Measurements from ENCODE around the gene OGFOD2. TPM values are rescaled to one million over a fixed set of nuclear protein-coding genes. Genes with fewer than 3 reads are reported as not detected.
"Not testable (repeated sequence)": the region's sequence is repeated elsewhere in the genome, so short reads cannot be mapped to it uniquely, and the experiment has no call there.

The OGFOD2 gene
- polyA plus RNA-seq, 10 donors, result 8.5 to 14.1 (median 9.6) TPM

DNA sequence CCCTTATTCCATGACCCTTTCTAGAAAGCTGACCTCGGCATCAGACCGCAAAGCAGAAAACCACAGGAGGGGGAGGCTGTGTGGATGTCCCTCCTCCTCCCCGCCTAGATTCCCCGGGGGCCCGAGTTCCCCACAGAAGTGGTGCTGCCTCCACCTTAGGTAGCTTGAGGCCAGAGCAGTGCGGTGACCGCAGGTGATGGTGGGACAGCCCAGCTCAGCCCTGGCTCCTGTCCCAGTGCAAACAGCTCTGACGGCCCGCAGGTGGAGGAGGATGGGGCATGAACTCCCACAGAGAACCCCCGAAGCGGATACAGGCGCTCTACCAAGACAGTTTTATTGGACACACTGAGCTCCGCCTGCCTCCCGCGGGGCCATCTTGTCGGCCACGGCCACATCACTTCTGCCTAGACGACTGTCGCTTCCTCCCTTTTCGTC, 25.0 kb downstream of the OGFOD2 start:
- no peak for DNase-seq

DNA sequence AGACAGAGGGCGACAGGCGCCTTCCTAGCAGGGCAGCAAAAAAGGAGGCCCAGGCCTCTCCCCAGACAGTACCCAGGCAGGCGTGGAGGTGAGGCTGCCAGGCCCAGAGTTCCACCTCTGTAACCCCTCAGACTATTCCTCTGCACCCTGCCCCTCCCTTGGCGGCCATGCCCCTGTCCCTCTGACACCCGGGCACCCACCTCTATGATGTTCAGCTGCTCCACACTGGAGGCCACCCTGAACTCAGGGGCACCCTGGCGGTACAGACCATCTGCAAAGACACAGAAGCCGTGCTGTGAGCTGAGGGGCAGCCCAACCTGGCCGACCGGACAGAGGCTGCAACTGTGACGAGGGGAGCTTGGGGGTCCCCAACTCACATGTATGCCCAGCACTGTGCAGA, 25.5 kb downstream of the OGFOD2 start:
- no peak for DNase-seq

DNA sequence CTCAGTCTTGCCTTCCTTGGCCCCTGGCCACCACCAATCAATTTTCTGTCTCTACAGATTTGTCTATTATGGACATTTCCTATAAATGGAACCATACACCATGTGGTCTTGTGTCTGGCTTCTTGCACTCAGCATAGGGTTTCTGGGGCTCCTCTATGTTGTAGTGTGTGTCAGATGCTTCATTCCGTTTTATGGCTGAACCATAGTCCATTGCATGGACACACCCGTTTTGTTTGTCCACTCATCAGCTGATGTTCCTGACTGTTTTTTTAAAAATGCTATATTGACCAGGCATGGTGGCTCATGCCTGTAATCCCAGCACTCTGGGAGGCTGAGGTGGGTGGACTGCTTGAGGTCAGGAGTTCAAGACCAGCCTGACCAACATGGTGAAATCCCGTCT, 26.4 kb downstream of the OGFOD2 start:
- DNase-seq, result no peak

DNA sequence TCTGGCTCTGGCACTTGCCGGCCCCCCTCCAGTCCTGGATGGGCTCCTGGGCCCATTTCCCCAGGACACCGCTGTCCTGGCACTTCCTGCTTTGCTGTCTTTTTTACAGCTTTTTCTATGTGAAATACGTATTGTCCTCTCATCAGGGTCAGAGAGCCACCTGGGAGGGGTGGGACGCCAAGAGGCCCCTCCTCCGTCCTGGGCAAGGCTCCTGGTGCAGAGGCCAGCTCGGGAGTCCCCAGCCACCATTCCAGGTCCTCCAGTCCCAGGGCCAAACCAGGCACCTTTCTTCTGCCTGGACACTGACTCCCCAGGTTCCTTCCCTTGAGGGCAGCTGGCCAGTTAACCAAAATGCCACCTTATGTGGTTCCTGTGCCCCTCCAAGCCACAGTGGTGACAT, 28.2 kb downstream of the OGFOD2 start:
- DNase-seq, result no peak

DNA sequence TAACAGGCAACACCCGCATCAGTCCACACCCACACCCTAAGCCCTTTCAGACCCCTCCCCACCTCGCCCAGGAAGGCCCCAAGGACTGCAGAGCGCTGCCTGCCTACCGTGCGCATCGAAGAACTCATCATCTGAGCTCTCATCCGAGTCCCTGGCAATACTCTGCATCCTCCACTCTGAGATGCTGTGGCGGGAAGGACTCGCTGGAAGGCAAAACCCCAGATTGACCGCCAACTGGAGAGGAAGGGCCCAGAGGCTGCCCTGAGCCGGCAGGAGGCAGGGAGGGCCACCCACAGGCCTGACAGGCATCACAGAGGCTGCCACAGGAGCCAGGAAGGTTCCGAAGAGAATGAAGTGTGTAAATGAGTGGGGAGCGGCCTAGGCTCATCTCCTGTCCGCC, 29.2 kb downstream of the OGFOD2 start:
- no peak for DNase-seq

DNA sequence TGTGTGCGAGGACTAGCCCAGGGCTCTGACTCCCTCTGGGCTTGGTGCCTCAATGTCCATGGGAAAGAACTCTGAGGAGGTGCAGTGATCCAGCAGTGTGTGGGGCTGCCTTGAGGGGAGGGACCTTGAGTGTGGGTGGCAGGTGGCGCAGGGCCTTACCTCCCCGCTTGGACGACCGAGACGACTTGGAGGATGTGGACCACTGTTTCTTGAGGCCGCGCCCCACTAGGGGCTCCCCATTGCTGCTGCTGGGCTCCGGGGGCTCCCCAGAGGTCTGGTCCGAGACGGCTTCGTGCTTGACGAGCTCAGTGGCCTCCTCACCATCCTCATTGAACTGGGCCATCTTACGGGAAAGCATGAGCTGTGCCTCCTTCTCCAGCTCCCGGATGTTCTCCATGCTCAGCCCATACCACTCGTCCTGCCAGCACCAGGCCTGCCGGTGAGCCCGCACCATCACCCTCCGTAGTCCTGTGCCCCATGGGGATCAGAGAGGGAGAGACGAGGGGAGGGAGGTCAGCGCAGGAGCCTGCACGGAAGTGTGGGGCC, 30.1 kb downstream of the OGFOD2 start:
- DNase-seq, result no peak

DNA sequence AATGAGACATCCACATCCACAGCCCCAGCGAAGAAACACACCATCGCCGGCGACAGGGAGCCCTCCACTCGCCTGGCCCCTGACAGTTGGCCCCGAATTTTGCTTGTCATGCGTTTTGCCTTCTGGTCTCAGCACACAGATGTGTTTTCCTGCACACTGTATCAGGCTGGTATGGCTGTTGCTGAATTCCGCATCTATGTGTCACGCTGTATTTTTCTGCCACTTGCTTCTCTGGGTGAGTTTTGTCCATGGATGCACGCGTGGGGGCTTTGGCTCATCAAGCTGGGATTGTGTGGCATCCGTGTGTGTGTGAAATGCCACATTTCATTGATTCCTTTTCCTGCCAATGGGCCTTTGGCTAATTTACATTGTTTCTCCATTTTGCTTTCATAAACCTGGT, 31.9 kb downstream of the OGFOD2 start:
- no peak for DNase-seq

DNA sequence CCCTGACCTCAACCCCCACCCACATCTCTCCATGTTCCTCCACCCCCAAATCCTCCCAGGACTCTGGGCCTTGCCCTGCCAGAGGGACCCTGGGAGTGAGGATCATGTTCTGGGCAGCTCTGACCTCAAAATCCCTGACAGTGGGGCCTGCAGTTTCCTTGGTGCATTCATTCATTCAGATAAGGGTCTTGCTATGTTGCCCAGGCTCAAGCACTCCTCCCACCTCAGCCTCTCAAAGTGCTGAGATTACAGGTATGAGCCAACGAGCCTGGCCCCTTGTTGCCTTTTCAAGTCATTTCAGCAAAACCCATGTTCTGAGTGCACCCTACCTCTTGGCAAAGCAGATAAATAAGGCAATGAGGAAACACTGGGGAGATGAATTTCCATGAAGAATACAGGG, 35.1 kb downstream of the OGFOD2 start:
- DNase-seq, result no peak

DNA sequence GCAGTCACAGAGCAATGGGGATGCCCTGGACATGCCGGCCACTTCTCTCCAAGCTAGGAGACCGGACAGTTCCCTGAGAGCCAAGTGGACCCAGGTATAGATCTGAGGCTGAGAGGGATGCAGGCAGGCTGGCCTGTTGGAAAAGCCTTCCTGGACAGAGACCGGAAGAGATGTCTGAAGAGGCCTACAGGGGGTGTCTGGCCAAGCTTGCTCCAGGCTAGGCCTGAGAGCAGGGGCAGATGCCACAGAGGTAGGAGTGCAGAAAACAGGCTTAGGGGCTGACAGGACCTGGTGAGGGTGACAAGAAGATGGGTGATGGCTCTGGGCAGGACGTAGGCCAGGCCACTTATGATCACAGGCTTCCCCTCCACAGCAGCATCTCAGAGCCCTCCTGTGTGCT, 35.6 kb downstream of the OGFOD2 start:
- no peak for DNase-seq

DNA sequence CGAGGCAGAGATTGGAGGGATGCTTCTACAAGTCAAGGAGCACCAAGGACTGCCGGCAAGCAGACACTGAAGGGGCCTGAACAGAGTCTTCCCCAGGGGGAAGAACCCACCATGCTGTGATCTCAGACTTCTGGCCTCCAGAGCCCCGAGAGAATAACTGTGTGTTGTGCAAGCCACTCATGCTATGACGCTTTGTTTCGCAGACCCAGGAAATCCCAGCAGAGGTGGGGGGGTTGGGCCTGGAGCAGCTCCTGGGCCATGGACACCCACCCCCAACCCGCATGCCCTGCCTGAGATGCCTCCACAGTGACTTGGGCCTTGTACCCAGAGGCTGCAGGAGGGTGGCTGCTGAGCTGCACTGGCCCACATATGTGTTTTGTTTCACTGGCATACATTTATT, 36.7 kb downstream of the OGFOD2 start:
- no peak for DNase-seq

DNA sequence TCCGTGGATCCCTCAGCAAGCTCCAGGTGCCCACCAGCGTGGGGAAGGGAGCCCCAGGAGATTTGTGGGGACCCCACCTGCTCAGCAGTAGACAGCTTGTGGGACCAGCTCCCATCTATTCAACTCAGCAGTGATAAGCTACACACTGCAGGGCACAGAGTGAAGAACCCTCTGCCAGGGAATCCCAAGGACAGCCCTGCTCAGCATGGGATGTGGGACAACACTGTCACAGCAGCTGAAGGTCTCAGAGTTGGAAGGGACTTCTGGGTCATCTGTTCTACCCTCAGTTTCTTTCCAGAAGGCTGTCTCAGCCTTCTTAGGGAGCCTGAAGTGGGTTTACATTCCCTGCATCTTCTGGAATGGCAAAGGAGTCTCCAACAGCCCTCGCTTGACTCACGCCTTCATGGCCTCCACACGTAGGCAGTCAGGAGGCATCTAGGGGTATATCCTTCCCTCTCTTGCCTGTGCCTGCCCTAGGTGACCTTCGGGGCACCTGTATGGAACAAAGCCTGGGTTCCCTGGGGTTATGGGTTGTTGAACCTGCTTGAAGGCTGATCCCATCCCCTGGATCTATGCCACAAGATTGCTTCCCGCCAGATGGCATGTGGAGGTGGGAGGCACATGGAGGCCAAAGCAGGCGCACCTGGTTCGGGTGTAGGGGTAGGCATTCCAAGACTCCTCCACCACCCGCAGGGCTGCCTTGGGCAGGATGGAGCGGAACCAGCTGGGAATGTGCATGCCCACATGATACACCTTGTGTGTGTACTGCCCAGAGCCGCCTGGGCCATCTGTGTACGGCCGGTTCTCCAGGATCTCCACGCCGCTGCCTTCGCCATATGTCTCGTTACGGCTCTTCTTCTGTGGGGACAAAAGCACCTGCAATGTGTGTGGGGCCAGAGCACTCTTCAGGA, 38.4 kb downstream of the OGFOD2 start:
- no peak for DNase-seq

DNA sequence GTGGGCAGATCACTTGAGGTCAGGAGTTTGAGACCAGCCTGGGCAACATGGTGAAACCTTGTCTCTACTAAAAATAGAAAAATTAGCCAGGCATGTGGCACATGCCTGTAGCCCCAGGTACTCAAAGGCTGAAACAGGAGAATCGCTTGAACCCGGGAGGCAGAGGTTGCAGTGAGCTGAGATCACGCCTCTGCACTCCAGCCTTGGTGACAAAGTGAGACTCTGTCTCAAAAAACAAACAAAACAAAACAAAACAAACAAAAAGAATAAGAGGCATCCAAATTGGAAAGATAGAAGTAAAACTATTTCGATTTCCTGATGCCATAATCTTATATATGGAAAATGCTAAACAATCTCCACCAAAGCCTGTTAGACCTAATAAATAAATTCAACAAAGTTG, 39.4 kb downstream of the OGFOD2 start:
- not testable (repeated sequence) for DNase-seq

DNA sequence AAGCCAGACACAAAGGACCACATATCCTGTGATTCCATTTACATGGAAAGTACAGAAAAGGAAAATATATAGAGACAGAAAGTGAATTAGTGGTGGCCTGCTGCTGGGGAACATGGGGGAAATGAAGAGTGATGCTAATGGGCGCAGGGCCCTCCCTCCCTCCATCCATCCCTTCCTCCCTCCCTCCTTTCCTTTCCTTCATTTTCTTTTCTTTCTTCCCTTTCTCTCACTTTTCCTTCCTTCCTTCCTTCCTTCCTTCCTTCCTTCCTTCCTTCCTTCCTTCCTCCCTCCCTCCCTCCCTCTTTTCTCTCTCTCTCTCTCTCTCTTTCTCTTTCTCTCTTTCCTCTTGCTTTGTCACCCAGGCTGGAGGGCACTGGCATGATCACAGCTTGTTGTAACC, 42.7 kb downstream of the OGFOD2 start:
- DNase-seq, result no peak

DNA sequence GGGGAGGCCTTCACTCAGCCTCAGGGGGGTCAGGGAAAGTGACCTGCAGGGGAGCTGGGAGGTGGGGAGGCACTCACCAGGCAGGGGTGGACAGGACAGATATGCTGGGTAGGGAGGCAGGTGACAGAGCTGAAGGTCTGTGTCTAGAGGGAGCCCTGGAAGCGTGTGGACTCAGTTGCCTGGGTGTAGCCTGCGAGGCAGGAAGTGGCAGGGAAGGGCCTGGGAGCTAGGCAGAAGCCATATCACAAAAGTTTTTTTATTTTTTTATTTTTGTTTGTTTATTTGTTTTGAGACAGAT, 44.7 kb downstream of the OGFOD2 start:
- no peak for DNase-seq

DNA sequence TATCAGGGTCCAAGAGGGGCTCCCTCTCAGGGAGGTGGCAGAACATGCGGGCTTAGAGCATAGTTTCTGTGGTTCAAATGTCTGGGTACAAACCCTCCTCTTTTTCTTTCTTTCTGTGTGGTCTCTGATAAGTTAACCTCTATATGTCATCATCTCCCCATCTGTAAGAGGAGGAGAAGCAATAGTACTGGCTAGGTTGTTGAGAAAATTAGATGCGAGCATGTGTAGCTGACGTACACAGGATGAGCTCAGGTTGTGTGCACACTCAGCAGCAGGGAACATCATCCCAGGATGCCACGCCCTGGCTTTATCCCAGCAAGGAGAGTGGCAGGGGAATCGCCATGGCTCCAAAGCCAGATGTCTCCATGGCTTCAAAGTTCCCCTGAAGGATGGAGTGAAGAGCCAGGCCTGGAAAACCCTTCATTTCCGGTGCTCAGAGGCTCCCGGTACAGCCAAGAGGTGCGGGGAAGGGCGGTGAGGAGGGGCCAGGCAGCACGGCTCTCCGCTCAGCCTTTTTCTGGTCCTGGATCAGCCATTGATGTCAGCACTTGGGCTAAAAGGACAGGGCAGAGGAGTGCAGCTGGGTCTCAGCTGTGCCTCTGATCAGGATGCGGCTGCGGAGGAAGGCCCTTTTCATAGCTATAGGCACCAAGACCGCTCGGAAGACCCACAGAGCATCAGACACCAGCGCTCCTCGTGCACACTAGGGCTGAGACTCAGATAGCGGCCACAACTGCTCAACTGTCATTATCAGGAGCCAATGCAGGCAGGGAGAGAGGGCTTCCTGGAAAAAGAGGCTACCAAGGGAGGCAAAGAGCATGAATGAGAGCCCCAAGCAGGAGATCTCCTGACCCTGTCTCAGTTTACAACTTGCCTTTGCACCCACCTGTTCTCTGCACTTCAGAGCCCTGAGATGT, 46.9 kb downstream of the OGFOD2 start:
- DNase-seq, result no peak

DNA sequence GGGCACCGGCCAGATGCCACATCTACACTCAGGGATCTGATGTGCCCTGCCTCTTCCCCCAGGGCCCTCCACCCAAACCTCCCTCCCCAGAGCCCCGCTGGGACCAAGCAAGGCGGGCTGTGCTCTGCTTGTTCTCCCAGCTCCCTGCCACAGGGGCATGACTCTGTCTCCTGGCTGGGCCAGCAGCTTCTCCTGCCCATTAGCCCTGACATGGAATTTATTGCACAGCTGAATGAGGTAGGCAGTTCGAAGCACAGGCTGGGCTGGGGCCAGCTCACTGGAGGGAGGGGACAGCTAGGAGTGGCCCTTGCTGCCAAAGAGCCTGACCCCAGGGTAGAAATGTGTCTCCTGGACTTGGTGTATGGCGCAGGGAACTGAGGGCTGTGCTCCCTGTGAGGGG, 47.8 kb downstream of the OGFOD2 start:
- DNase-seq, result no peak

DNA sequence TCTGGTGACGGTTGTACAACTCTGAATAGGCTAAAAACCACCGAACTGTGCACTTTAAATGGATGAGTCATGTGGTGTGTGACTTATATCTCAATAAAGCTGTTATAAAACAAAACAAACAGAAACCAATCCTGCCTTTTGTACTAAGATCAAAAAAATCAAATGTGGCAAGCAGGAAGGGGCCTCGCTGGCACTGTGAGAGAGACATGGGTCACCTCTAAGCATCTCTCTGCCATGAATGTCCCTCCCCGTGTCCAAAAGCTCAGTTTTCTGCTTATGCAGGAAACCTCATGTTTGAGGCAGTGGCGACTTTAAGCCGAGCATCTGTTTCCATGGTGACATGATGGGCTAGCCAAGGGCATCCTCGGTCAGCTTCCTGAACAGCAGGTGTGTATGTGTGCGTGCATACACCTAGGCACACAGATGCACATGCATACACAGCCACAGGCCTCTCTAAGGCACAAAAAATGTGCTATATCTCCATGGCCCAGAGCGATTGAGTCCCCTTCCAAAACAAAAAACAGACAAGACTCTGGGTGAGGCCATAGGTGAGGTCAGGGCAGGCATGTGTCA, 49.9 kb downstream of the OGFOD2 start:
- DNase-seq, result no peak

DNA sequence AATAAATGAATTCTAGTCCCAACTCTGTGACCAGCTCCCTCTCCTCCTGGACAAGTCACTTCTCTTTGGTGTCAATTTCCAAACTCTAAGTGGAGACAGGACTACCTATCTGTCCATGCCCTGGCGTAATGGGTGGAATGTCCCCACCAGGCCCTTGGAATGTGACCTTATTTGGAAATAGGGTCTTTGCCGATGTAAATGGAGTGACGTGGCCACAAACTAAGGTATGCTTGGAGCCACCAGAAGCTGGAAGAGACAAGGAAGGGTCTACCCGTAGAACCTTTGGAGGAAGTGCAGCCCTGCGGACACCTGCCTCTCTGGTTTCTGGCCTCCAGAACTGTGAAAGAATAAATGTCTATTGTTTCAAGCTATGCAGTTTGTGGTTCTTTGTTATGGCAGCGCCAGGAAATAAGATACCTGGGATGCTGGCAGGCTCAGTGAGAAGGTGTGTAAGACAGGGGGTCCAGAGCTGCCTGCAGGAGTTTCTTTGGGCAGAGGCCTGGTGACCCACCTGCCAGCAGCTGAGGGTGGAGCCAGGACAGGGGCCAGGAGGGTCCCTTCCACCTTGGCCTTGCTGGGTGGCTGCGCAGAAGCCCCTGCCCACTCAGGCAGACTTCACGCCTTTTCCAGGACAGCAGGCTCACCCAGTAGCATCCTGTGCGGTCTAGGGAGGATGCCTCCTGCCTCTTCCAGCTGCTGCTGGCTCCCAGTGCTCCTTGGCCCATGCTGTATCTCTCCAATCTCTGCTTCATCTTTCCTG, 51.2 kb downstream of the OGFOD2 start:
- no peak for DNase-seq

DNA sequence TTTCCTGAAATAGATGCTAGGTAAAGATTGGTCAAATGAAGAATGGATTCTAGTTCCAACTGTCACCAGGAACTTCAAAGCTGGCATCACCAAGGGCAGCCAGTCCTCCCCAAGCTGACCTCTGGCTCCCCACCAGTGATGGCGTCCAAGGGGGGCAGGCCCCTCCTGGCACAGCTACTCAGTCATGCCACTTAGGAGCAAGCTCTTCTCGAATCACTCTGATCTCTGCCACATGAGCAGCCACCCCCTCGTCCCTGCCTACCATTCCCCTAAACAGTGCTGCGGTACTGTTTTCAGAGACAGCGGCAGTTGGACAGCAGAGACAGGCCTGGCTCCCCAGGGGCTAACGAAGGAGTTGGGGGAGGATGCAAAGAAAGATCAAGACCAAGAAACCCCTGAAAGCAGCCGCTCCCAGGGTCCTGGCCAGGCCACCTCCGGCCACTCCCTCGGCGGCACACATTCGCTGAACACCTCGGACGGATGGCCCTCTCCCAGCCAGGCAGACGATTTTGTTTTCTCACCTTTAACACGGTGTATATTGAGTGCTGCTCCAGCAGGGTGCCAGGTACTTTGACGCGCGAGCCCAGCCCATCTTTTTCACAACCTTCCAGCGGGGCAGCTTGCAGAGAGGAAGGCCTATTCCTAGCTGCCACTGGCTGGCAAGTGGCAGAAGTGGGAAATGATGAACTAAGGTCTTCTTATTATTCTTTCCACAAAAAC, 52.8 kb downstream of the OGFOD2 start:
- no peak for DNase-seq

DNA sequence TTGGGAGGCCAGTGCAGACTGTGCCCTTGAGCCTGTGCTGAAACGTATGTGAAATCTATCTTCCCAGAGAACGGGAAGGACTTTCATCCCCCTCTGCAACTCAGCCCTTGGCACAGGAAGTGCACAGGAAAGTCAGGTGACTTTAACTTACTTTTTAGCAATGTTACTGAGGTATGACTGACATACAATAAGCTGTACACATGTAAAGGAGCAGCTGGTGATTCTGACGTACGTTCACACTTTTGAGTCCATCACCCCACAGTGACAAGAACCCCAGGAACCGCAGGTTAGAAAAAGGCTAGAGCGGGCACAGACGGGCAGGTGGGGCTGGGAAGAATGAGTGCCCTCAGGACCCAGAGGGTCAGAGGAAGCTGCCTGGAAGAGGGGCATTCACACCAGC, 53.4 kb downstream of the OGFOD2 start:
- DNase-seq, result no peak

DNA sequence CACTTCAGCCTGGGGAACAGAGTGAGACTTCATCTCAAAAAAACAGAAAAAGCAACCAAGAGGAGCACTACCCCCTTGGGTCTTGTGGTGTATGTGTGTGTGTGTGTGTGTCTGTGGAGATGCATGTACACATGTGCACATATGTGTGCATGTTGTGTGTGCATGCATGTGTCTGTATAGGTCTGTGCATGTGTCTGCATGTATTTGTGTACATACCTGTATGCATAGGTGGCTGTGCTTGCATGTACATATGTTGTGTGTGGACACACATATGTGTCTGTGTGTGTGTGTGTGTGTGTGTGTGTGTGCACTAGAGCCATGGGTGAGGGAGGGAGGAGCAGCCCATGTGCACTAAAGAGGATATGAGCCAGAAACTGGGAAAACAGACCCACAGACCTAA, 54.5 kb downstream of the OGFOD2 start:
- DNase-seq, result no peak
